Chondrocyte (in vitro differentiated cells): ENCODE results near the gene DOK3. TPM values are rescaled to one million over a fixed set of nuclear protein-coding genes. Genes with fewer than 3 reads are reported as not detected.

Experiments
- DNase-seq: peaks from one replicate; pipeline ENCODE4 v3.0.0; 2021; ENCODE audit warnings: mixed read lengths, low spot score
- H3K27ac Mint-ChIP-seq: one replicate; pipeline ENCODE4 v1.8.0; 2021; ENCODE audit warnings: mild to moderate bottlenecking, moderate library complexity, mixed read lengths; ENCODE audit not compliant: unreplicated experiment
- H3K27me3 Mint-ChIP-seq: 2 replicates; pipeline ENCODE4 v1.8.0; 2021; ENCODE audit warnings: low read depth, mixed read lengths
- H3K36me3 Mint-ChIP-seq: 2 replicates; pipeline ENCODE4 v1.8.0; 2021; ENCODE audit warnings: low read depth, mixed read lengths
- H3K4me1 Mint-ChIP-seq: 2 replicates; pipeline ENCODE4 v1.8.0; 2021; ENCODE audit warnings: low read depth, mild to moderate bottlenecking, mixed read lengths
- H3K4me3 Mint-ChIP-seq: one replicate; pipeline ENCODE4 v1.8.0; 2021; ENCODE audit warnings: mild to moderate bottlenecking, moderate library complexity, mixed read lengths; ENCODE audit not compliant: unreplicated experiment
- H3K9me3 Mint-ChIP-seq: 2 replicates; pipeline ENCODE4 v1.8.0; 2021; ENCODE audit warnings: low read depth, mixed read lengths
- total RNA-seq: library from RNA; stranded (reverse); gene quantifications from 3 replicates; pipeline ENCODE4 v1.2.1, GENCODE V29; 2021
- TF ChIP-seq, protein P1 (sequence below): fragments of 200-600 bp; sonication (generic); IDR thresholded peaks from 2 replicates; pipeline ENCODE4 v1.5.0; 2021; ENCODE audit warnings: antibody characterized with exemption, mild to moderate bottlenecking, moderate library complexity

The DOK3 gene
- total RNA-seq, 1 donor from 2014 or later: 7.5 TPM

DNA sequence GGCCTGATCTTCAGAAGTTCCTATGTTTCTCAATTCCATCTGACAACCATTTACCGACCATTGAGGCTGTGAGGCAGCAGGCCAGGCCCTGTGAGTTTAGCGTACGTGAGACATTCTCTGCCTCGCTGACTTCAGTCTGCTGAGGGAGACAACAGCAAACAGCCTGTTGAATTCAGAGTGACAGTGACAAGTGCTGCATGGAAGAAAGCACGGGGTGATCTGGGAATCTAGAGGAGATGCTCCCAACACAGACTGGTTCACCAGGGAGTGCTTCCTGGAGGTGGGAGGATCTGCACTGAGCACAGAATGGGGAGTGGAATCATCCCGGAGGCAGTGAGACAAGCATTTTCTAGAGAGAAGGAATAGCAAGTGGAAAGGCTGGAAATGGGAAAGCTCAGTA, 17.2 kb upstream of the DOK3 start:
- Mint-ChIP-seq H3K4me3 (no peak overlapping the region), H3K36me3 (peaks cover 22% of the 10 kb centered on the region), H3K9me3 (no peaks in the 10 kb centered on the region), H3K4me1 (peaks cover 11% of the 10 kb centered on the region), H3K27me3 (no peaks in the 10 kb centered on the region), H3K27ac (no peak overlapping the region)
- DNase-seq: no peak
- TF ChIP-seq, protein P1, sequence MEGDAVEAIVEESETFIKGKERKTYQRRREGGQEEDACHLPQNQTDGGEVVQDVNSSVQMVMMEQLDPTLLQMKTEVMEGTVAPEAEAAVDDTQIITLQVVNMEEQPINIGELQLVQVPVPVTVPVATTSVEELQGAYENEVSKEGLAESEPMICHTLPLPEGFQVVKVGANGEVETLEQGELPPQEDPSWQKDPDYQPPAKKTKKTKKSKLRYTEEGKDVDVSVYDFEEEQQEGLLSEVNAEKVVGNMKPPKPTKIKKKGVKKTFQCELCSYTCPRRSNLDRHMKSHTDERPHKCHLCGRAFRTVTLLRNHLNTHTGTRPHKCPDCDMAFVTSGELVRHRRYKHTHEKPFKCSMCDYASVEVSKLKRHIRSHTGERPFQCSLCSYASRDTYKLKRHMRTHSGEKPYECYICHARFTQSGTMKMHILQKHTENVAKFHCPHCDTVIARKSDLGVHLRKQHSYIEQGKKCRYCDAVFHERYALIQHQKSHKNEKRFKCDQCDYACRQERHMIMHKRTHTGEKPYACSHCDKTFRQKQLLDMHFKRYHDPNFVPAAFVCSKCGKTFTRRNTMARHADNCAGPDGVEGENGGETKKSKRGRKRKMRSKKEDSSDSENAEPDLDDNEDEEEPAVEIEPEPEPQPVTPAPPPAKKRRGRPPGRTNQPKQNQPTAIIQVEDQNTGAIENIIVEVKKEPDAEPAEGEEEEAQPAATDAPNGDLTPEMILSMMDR: no peak

DNA sequence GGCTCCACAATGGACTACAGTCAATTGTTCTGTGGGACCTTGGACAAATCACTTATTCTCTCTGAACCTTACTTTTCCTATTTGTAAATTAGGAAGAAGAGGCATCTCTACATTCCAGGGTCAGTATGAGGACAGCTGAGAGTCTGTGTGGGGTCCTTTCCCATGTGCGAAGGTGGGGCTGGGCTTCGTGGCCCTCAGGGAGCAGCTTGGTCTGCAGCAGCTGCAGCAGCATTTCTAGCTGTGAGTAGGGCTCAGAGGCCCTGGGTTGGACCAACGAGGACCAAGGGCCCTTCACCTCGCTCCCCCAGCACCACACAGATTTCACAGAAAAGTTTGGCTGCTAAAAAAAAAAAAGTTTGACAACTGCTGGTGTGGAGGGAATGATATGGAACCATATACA, 16.6 kb upstream of the DOK3 start:
- H3K9me3 Mint-ChIP-seq: no peaks in the 10 kb centered on the region
- peaks cover 10% of the 10 kb centered on the region for H3K4me1 Mint-ChIP-seq
- peaks cover 25% of the 10 kb centered on the region for H3K36me3 Mint-ChIP-seq
- no peak overlapping the region for H3K4me3 Mint-ChIP-seq
- H3K27me3 Mint-ChIP-seq: no peaks in the 10 kb centered on the region
- H3K27ac Mint-ChIP-seq: no peak overlapping the region
- TF ChIP-seq, protein P1: no peak
- DNase-seq: no peak

DNA sequence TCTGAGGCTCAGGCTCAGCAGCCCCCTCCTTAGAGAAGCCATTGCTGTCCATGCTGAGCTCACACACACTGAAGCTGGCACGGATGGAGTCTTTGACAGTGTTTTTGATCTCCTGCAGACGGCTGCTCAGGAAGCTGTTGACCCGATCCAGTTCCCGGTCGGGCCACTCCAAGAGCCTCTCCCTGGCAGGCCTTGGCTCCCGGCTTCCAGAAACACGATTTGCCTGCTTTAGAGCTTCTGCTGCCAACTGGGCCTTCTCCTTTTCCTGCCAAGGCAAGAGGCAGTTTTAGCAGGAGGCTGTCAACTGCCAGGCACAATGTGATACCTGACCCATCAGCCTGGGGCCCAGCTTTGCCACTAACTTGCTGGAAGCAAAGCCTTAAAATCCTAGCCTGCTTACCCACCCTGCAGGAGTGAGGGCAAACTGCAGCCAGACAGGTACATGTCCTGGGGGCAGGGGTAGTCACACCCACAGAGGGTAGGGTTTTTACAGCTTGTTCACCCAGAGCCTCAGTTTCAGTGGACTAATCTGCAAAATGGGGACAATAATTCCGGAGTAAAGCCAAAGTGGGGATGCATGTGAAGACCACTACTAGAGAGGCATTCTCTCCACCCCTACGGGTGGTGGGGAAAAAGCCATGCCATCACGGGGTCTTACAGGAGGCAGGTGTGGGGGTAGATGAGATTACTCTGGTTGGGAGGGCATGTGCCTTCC, 15.5 kb upstream of the DOK3 start:
- DNase-seq: peak; percentile 34
- peaks cover 3% of the 10 kb centered on the region for H3K4me1 Mint-ChIP-seq
- H3K36me3 Mint-ChIP-seq: peaks cover 21% of the 10 kb centered on the region
- TF ChIP-seq, protein P1: no peak
- H3K4me3 Mint-ChIP-seq: no peak overlapping the region
- H3K9me3 Mint-ChIP-seq: no peaks in the 10 kb centered on the region
- H3K27me3 Mint-ChIP-seq: no peaks in the 10 kb centered on the region
- H3K27ac Mint-ChIP-seq: no peak overlapping the region

DNA sequence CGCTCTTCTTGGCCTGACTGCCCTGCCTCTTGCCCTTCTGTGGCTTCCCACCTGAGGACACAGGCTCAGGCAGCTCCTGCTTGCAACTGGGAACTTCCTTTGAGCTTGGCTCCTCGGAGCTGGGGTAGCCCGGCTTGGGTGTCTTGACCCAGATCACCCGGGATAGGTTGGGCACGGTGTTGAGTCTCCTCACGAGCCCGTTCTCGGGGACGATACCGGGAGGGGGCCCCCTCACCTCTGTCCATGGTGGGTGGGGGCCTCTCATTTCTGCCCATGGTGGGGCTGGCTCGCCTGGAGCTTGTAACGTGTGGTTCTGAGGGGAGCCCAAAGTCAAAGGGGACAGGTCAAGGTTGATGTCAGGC, 14.9 kb upstream of the DOK3 start:
- H3K4me3 Mint-ChIP-seq: no peak overlapping the region
- DNase-seq: peak; percentile 86

DNA sequence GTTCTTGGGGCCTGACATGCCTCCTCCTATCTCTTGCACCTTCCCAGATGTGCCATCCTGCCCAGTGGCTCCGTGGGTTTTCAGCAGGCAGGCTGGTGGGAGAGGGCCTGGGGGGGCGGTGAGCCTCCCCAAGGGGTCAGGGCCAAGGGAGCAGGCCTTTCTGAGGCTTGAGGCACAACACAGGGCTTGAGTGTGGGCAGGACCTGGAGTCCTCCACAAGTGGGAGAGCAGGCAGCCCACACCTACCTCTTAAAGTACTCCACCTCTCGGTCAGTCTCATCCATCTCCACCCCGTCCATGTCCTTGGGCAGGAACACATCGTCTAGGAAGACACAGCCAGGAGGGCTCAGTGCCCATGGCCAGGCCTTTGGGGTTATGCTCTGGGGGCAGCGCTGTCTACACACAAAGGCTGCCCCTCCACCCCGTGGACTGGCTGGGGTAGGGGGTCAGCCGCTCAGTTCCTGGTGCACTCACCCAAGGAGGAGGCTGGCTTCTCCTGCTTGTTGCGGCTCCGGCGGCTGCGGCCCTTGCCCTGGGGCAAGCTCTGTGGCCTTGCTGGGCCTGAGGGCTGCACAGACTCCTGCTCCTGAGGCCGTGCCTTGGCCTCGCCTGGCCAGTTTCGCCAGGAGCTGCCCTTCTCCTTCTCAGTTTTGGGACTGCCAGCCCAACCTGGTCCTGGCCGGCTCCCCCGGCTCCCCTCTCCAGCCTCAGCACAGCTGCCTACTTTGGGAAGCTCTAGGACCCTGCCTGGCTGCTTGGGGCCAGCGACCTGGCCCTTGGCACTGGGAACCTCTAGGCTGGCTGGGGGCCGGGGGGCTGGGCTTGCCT, 14.3 kb upstream of the DOK3 start:
- H3K27me3 Mint-ChIP-seq: no peaks in the 10 kb centered on the region
- TF ChIP-seq, protein P1: no peak
- no peak overlapping the region for H3K4me3 Mint-ChIP-seq
- H3K4me1 Mint-ChIP-seq: peaks cover 12% of the 10 kb centered on the region
- no peak for DNase-seq
- no peaks in the 10 kb centered on the region for H3K9me3 Mint-ChIP-seq
- H3K27ac Mint-ChIP-seq: no peak overlapping the region
- H3K36me3 Mint-ChIP-seq: peaks cover 21% of the 10 kb centered on the region

More for the DNA sequence above, 14.9 kb upstream of the DOK3 start:
- Mint-ChIP-seq H3K9me3 (no peaks in the 10 kb centered on the region), H3K27me3 (no peaks in the 10 kb centered on the region), H3K27ac (no peak overlapping the region), H3K4me1 (peaks cover 6% of the 10 kb centered on the region), H3K36me3 (peaks cover 25% of the 10 kb centered on the region)
- TF ChIP-seq, protein P1: no peak
